Stomach (tissue), 9 donors: Measurements from ENCODE around the gene HMGN4. TPM values are rescaled to one million over a fixed set of nuclear protein-coding genes. Genes with fewer than 3 reads are reported as not detected.

Source experiments
- DNase-seq, 2 donors: peaks; one replicate each; pipeline versions ENCODE4 v3.0.0 to v3.0.0-alpha.2; 2013 to 2019
- H3K27ac ChIP-seq, 5 donors: fragments of 200-600 bp in 4 of 5; sonication (generic) in 4 of 5; one replicate each; pipeline ENCODE4 v1.5.1; 2013 to 2019; ENCODE audit warnings: mild to moderate bottlenecking in 1 of 5, moderate library complexity in 1 of 5
- H3K27me3 ChIP-seq, 3 donors: fragments of 200-600 bp; sonication (generic); one replicate each; pipeline ENCODE4 v1.5.1; 2017 to 2019; ENCODE audit warnings: mixed run types in 1 of 3
- H3K36me3 ChIP-seq, 4 donors: fragments of 200-600 bp; sonication (generic); 1 replicate in 3 of 4; 2 replicates in 1 of 4; pipeline ENCODE4 v1.5.1; 2016 to 2019
- H3K4me1 ChIP-seq, 4 donors: fragments of 200-600 bp; sonication (generic); one replicate each; pipeline ENCODE4 v1.5.1; 2016 to 2019
- H3K4me3 ChIP-seq, 4 donors: fragments of 200-600 bp; sonication (generic) in 3 of 4; one replicate each; pipeline ENCODE4 v1.5.1; 2016 to 2019; ENCODE audit warnings: mild to moderate bottlenecking in 1 of 4
- H3K9me3 ChIP-seq, 4 donors: fragments of 200-600 bp; sonication (generic); one replicate each; pipeline ENCODE4 v1.5.1; 2016 to 2019
- CTCF ChIP-seq, 7 experiments: fragments of 450-650 bp in 4 of 7; fragments of 200-600 bp in 3 of 7; sonication (generic) in 3 of 7; IDR thresholded peaks; one replicate each; pipeline ENCODE4 v1.5.1; 2016 to 2019; ENCODE audit warnings: antibody characterized with exemption in 7 of 7, control low read depth in 2 of 7, mild to moderate bottlenecking in 1 of 7
- EP300 ChIP-seq: sonication (generic); formaldehyde crosslinking; IDR thresholded peaks from one replicate; pipeline ENCODE4 v1.6.1; 2017; ENCODE audit warnings: antibody characterized with exemption
- POLR2A ChIP-seq, 4 donors: fragments of 450-650 bp; IDR thresholded peaks; one replicate each; pipeline ENCODE4 v1.6.1; 2016; ENCODE audit warnings: antibody characterized with exemption in 4 of 4, control low read depth in 2 of 4, mild to moderate bottlenecking in 1 of 4, moderate library complexity in 1 of 4
- POLR2AphosphoS5 ChIP-seq, 3 donors: sonication (generic); formaldehyde crosslinking; IDR thresholded peaks; one replicate each; pipeline ENCODE4 v1.6.1; 2016; ENCODE audit warnings: antibody characterized with exemption in 3 of 3
- WGBS, 5 donors: extraction: QIAGEN DNeasy Blood & Tissue Kit in 3 of 5; methylation state at CpG; one replicate each; pipeline versions ENCODE4 v1.1.5 to v1.1.7; 2013 to 2018; 5-methylcytosine and 5-hydroxymethylcytosine counted together
- intact Hi-C: fragments of 100-400 bp; cut with DNase I; formaldehyde crosslinking; loops from one replicate; pipeline ENCODE4 v1.15.1; 2023; ENCODE audit warnings: low total_unique reads
- polyA plus RNA-seq, 3 donors: library from polyadenylated mRNA; stranded (reverse); fragments of 200-250 nt; gene quantifications; one replicate each; pipeline ENCODE4 v1.2.3, GENCODE V29; 2013
- small RNA-seq, 4 donors: library from RNA; depleted of rRNA; stranded (forward); fragments of <200 nt; gene quantifications; one replicate each; pipeline ENCODE3, GENCODE V24; 2016
- total RNA-seq, 5 donors: library from RNA; depleted of rRNA; stranded (reverse); fragments of >200 nt; gene quantifications; one replicate each; pipeline versions ENCODE4 v1.1.0 to v1.2.3, GENCODE V29; 2014 to 2016
- donor health status: healthy with polysubstance abuse.
- donor health status: Bipolar disorder and iron deficiency.
- donor health status: healthy.

Gene HMGN4
- total and polyA plus RNA-seq, 8 donors = 11.3 to 96.0 (median 37.7) TPM

DNA sequence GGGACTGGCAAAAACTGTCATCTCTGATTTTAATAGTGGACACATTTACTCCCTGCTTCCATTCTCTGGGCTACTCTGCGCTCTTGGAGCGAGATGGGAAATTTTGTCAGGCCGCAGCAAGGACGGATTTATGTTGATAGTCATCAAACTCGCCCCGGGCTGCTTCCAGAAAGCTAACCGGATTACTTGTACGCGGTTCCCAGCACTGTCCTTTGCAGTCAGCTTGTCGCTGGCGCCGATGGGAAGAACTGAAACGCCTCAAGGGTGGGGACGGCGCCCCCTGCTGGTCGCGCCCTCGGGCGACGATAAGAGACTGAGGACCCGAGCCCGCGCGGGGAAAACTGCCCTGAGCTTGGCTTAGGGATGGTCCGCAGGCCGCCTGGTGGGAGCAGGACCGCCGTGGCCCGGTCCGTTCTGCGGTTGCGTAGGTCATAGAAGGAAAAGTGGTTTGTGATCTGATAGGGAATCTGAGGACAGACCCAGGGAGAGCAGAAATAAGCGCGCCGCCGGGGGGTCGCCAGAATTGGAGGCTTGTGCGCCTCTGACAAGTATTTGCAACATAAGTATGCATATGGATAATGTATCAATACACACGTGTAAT lies 57.6 kb downstream of the HMGN4 start:
- Histone ChIP-seq H3K36me3 (peaks cover 14 to 27% (median 27%) of the 10 kb centered on the region in 4 donors), H3K27me3 (peaks cover 0 to 44% (median 17%) of the 10 kb centered on the region in 3 donors), H3K27ac (peak overlapping the region; percentile 64 to 94 (median 90)), H3K4me1 (peaks cover 9 to 33% (median 25%) of the 10 kb centered on the region in 4 donors), H3K4me3 (peak overlapping the region; percentile 73 to 99 (median 92)), H3K9me3 (no peaks in the 10 kb centered on the region)
- 0 to 1% (median 0%) methylated on average over 37 to 39 of the region's 39 CpGs for WGBS, 5 donors
- no peak for TF ChIP-seq EP300
- peak in 5 of 7 experiments; percentile 85 to 96 (median 85) for TF ChIP-seq CTCF (IDR thresholded peaks at IDR 0.05)
- TF ChIP-seq POLR2AphosphoS5 (IDR thresholded peaks at IDR 0.05) = peak; percentile 43 to 74 (median 46)
- TF ChIP-seq POLR2A (IDR thresholded peaks at IDR 0.05) = no peak
- intact Hi-C loops = loop anchor here (10.0 kb wide), 1 partner anchor 251 kb away; no protein-coding TSS in a partner anchor
- peak; percentile 95 to 97 for DNase-seq

Small RNA genes lying within 50 kb of the gene (small RNA-seq; reads per million reads assigned to genes)
- 0 reads per million in 4 donors for gene RNU6-502P

Other genes with a start within 250 kb of the HMGN4 start
- 10 to 100 TPM in 4 of 5 donors, 1 to 10 TPM in 1; 4.0 to 60.1 (median 14.2) TPM for gene BTN3A2, start 173.2 kb upstream of the HMGN4 start, total RNA-seq
- 10 to 100 TPM in 2 of 3 donors, 1 to 10 TPM in 1; 9.3 to 17.1 (median 12.5) TPM for gene BTN3A2, start 173.2 kb upstream of the HMGN4 start, polyA plus RNA-seq
- gene BTN2A2, start 155.3 kb upstream of the HMGN4 start, total RNA-seq = 10 to 100 TPM in 3 of 5 donors, 1 to 10 TPM in 1, under 1 TPM in 1; 0.29 to 23.3 (median 14.2) TPM
- 1 to 10 TPM; 1.3 to 6.0 (median 5.3) TPM for gene BTN2A2, start 155.3 kb upstream of the HMGN4 start, polyA plus RNA-seq
- 10 to 100 TPM in 4 of 5 donors, 1 to 10 TPM in 1; 8.9 to 76.5 (median 23.9) TPM for gene BTN3A1, start 136.1 kb upstream of the HMGN4 start, total RNA-seq
- gene BTN3A1, start 136.1 kb upstream of the HMGN4 start, polyA plus RNA-seq = 10 to 100 TPM in 1 of 3 donors, 1 to 10 TPM in 2; 3.4 to 11.0 (median 5.2) TPM
- gene BTN3A3, start 97.9 kb upstream of the HMGN4 start, total RNA-seq = 10 to 100 TPM in 3 of 5 donors, 1 to 10 TPM in 2; 7.4 to 77.2 (median 12.5) TPM
- gene BTN3A3, start 97.9 kb upstream of the HMGN4 start, polyA plus RNA-seq = 1 to 10 TPM; 2.6 to 7.6 (median 4.3) TPM
- gene BTN2A1, start 80.4 kb upstream of the HMGN4 start, total RNA-seq = 10 to 100 TPM in 3 of 5 donors, 1 to 10 TPM in 2; 2.9 to 16.9 (median 14.6) TPM
- gene BTN2A1, start 80.4 kb upstream of the HMGN4 start, polyA plus RNA-seq = 10 to 100 TPM in 1 of 3 donors, 1 to 10 TPM in 2; 7.0 to 14.2 (median 7.2) TPM
- not detected for gene BTN1A1, start 38.1 kb upstream of the HMGN4 start, total RNA-seq
- gene BTN1A1, start 38.1 kb upstream of the HMGN4 start, polyA plus RNA-seq = not detected
- gene ABT1, start 58.6 kb downstream of the HMGN4 start, total RNA-seq = 10 to 100 TPM in 3 of 5 donors, 1 to 10 TPM in 1, not detected in 1; 7.2 to 16.9 (median 14.0) TPM
- gene ABT1, start 58.6 kb downstream of the HMGN4 start, polyA plus RNA-seq = 10 to 100 TPM; 12.6 to 18.0 (median 15.1) TPM
- 10 to 100 TPM in 3 of 5 donors, 1 to 10 TPM in 2; 4.1 to 23.9 (median 15.2) TPM for gene ZNF322, start 121.4 kb downstream of the HMGN4 start, total RNA-seq
- 1 to 10 TPM; 4.3 to 7.5 (median 5.7) TPM for gene ZNF322, start 121.4 kb downstream of the HMGN4 start, polyA plus RNA-seq